Measurements from ENCODE around the gene BRINP3.

- no peak for TF ChIP-seq ZNF121 (CRISPR knock-in tag; IDR thresholded peaks at IDR 0.05)
- TF ChIP-seq ZNF263 (CRISPR knock-in tag; IDR thresholded peaks at IDR 0.05; ENCODE audit: low read depth): no peak
- TF ChIP-seq, protein P1, sequence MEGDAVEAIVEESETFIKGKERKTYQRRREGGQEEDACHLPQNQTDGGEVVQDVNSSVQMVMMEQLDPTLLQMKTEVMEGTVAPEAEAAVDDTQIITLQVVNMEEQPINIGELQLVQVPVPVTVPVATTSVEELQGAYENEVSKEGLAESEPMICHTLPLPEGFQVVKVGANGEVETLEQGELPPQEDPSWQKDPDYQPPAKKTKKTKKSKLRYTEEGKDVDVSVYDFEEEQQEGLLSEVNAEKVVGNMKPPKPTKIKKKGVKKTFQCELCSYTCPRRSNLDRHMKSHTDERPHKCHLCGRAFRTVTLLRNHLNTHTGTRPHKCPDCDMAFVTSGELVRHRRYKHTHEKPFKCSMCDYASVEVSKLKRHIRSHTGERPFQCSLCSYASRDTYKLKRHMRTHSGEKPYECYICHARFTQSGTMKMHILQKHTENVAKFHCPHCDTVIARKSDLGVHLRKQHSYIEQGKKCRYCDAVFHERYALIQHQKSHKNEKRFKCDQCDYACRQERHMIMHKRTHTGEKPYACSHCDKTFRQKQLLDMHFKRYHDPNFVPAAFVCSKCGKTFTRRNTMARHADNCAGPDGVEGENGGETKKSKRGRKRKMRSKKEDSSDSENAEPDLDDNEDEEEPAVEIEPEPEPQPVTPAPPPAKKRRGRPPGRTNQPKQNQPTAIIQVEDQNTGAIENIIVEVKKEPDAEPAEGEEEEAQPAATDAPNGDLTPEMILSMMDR (IDR thresholded peaks at IDR 0.05): no peak
- TF ChIP-seq, protein P2, sequence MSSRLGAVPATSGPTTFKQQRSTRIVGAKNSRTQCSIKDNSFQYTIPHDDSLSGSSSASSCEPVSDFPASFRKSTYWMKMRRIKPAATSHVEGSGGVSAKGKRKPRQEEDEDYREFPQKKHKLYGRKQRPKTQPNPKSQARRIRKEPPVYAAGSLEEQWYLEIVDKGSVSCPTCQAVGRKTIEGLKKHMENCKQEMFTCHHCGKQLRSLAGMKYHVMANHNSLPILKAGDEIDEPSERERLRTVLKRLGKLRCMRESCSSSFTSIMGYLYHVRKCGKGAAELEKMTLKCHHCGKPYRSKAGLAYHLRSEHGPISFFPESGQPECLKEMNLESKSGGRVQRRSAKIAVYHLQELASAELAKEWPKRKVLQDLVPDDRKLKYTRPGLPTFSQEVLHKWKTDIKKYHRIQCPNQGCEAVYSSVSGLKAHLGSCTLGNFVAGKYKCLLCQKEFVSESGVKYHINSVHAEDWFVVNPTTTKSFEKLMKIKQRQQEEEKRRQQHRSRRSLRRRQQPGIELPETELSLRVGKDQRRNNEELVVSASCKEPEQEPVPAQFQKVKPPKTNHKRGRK (CRISPR knock-in tag; IDR thresholded peaks at IDR 0.05; ENCODE audit: borderline replicate concordance): no peak
- TF ChIP-seq, protein P3, sequence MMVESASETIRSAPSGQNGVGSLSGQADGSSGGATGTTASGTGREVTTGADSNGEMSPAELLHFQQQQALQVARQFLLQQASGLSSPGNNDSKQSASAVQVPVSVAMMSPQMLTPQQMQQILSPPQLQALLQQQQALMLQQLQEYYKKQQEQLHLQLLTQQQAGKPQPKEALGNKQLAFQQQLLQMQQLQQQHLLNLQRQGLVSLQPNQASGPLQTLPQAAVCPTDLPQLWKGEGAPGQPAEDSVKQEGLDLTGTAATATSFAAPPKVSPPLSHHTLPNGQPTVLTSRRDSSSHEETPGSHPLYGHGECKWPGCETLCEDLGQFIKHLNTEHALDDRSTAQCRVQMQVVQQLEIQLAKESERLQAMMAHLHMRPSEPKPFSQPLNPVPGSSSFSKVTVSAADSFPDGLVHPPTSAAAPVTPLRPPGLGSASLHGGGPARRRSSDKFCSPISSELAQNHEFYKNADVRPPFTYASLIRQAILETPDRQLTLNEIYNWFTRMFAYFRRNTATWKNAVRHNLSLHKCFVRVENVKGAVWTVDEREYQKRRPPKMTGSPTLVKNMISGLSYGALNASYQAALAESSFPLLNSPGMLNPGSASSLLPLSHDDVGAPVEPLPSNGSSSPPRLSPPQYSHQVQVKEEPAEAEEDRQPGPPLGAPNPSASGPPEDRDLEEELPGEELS (CRISPR knock-in tag; IDR thresholded peaks at IDR 0.05): no peak
- TF ChIP-seq, protein P4, sequence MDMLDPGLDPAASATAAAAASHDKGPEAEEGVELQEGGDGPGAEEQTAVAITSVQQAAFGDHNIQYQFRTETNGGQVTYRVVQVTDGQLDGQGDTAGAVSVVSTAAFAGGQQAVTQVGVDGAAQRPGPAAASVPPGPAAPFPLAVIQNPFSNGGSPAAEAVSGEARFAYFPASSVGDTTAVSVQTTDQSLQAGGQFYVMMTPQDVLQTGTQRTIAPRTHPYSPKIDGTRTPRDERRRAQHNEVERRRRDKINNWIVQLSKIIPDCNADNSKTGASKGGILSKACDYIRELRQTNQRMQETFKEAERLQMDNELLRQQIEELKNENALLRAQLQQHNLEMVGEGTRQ (CRISPR knock-in tag; IDR thresholded peaks at IDR 0.05): no peak
- TF ChIP-seq, protein P5, sequence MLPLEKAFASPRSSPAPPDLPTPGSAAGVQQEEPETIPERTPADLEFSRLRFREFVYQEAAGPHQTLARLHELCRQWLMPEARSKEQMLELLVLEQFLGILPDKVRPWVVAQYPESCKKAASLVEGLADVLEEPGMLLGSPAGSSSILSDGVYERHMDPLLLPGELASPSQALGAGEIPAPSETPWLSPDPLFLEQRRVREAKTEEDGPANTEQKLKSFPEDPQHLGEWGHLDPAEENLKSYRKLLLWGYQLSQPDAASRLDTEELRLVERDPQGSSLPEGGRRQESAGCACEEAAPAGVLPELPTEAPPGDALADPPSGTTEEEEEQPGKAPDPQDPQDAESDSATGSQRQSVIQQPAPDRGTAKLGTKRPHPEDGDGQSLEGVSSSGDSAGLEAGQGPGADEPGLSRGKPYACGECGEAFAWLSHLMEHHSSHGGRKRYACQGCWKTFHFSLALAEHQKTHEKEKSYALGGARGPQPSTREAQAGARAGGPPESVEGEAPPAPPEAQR (CRISPR knock-in tag; IDR thresholded peaks at IDR 0.05): no peak
- TF ChIP-seq NR1H2 (CRISPR knock-in tag; IDR thresholded peaks at IDR 0.05): no peak
- no peak for TF ChIP-seq NR3C1 (CRISPR knock-in tag; conservative IDR thresholded peaks at IDR 0.05; ENCODE audit: low read depth)
- no peak for TF ChIP-seq PRDM15 (CRISPR knock-in tag; IDR thresholded peaks at IDR 0.05)
Measured at GRCh38 chr1:190475421-190476141, 2.1 kb downstream of the BRINP3 start.

Data from WTC11 (cell line).